ENCODE data around the gene ITSN2.

ITSN2 gene

GRCh38 chr2:24174851-24175277, 185.5 kb downstream of the ITSN2 start, which contains the start of gene FAM228A:
TSS of gene FAM228A (plus strand) at chr2:24175053. CDS start at chr2:24175481, 428 bp downstream.
- no peak for DNase-seq

GRCh38 chr2:24169023-24169422, 191.3 kb downstream of the ITSN2 start:
- DNase-seq, result no peak

- DNase-seq, result peak; percentile 43
Observed at GRCh38 chr2:24164416-24164973, 195.8 kb downstream of the ITSN2 start.

GRCh38 chr2:24163601-24164000, 196.7 kb downstream of the ITSN2 start:
- DNase-seq, result no peak

- no peak for DNase-seq
Observed at GRCh38 chr2:24163186-24163585, 197.2 kb downstream of the ITSN2 start.

GRCh38 chr2:24162494-24162893, 197.8 kb downstream of the ITSN2 start:
- no peak for DNase-seq

GRCh38 chr2:24160761-24161160, 199.6 kb downstream of the ITSN2 start:
- DNase-seq, result no peak

- DNase-seq, result no peak
Observed at GRCh38 chr2:24159708-24160107, 200.6 kb downstream of the ITSN2 start.

- no peak for DNase-seq
Observed at GRCh38 chr2:24158131-24158530, 202.2 kb downstream of the ITSN2 start.

- no peak for DNase-seq
Observed at GRCh38 chr2:24153478-24153877, 206.9 kb downstream of the ITSN2 start.

Measured in hematopoietic multipotent progenitor cell treated with erythropoietin and hydrocortisone succinate and interleukin-3 and kit ligand, for 8 days (in vitro differentiated cells).